Central memory CD8-positive, alpha-beta T cell (primary cell): ENCODE data around the gene CYTIP.

Source experiments
- ATAC-seq: fragments of 150-1000 bp; cut with Tn5 transposase; replicated peaks from 2 replicates; pipeline ENCODE4 v1.10.0; 2022; ENCODE audit warnings: mild to moderate bottlenecking, moderate FRiP score, moderate number of reproducible peaks; ENCODE audit not compliant: poor library complexity, severe bottlenecking; ENCODE audit errors: extremely low read depth
- DNase-seq, 2 donors: peaks; one replicate each; pipeline ENCODE4 v3.0.0; 2021; ENCODE audit warnings: low spot score in 2 of 2
- H3K27ac Mint-ChIP-seq: one replicate; pipeline ENCODE4 v1.8.0; 2022; ENCODE audit warnings: low read depth, mild to moderate bottlenecking, moderate library complexity, mixed read lengths
- H3K27me3 Mint-ChIP-seq: one replicate; pipeline ENCODE4 v1.8.0; 2022; ENCODE audit warnings: mixed read lengths
- H3K36me3 Mint-ChIP-seq: one replicate; pipeline ENCODE4 v1.8.0; 2022; ENCODE audit warnings: mild to moderate bottlenecking, moderate library complexity, mixed read lengths; ENCODE audit not compliant: insufficient read depth
- H3K4me1 Mint-ChIP-seq: one replicate; pipeline ENCODE4 v1.8.0; 2022; ENCODE audit warnings: mixed read lengths
- H3K4me3 Mint-ChIP-seq: one replicate; pipeline ENCODE4 v1.8.0; 2022; ENCODE audit warnings: mild to moderate bottlenecking, moderate library complexity, mixed read lengths
- H3K9me3 Mint-ChIP-seq: one replicate; pipeline ENCODE4 v1.8.0; 2022; ENCODE audit warnings: mixed read lengths

Gene CYTIP

GRCh38 chr2:157475722-157476390, 32.0 kb upstream of the CYTIP start:
- Mint-ChIP-seq H3K4me3 (no peak overlapping the region), H3K27ac (no peak overlapping the region), H3K27me3 (no peaks in the 10 kb centered on the region), H3K4me1 (no peaks in the 10 kb centered on the region), H3K9me3 (no peaks in the 10 kb centered on the region), H3K36me3 (no peaks in the 10 kb centered on the region)
- ATAC-seq (no peak), DNase-seq (no peak)

- Mint-ChIP-seq H3K36me3 (no peaks in the 10 kb centered on the region), H3K9me3 (no peaks in the 10 kb centered on the region), H3K27me3 (no peaks in the 10 kb centered on the region), H3K4me1 (peaks cover 9% of the 10 kb centered on the region), H3K27ac (peak overlapping the region; percentile 12), H3K4me3 (no peak overlapping the region)
- no peak for ATAC-seq
- DNase-seq, result no peak
Measured at GRCh38 chr2:157473581-157473980, 29.7 kb upstream of the CYTIP start.

- Mint-ChIP-seq H3K4me3 (no peak overlapping the region), H3K27ac (peak overlapping the region; percentile 80), H3K27me3 (no peaks in the 10 kb centered on the region), H3K36me3 (no peaks in the 10 kb centered on the region), H3K9me3 (no peaks in the 10 kb centered on the region), H3K4me1 (peaks cover 16% of the 10 kb centered on the region)
- ATAC-seq, result no peak
- DNase-seq, result no peak
Measured at GRCh38 chr2:157471078-157471477, 27.2 kb upstream of the CYTIP start.

DNA sequence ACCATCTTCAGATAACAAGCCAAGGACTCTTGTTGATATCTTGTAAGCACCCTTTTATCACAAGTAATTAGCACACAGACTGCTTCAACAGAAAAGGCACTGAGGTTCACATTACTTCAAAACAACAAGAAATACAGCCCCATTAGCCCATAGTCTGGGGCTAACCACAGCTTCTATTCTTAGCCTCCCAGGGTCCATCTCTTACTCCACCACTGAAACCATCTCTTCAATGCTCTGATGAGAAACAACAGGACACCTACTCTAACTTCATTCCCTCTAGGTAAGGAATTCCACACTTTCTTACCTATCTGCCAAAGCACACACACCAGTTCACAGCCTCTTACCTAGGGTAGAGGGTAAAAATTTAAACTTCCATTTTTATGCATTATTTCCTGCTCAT, 26.4 kb upstream of the CYTIP start:
- Mint-ChIP-seq H3K4me1 (peaks cover 16% of the 10 kb centered on the region), H3K9me3 (no peaks in the 10 kb centered on the region), H3K27ac (peak overlapping the region; percentile 80), H3K36me3 (no peaks in the 10 kb centered on the region), H3K4me3 (no peak overlapping the region), H3K27me3 (no peaks in the 10 kb centered on the region)
- ATAC-seq, result no peak
- DNase-seq, result no peak

DNA sequence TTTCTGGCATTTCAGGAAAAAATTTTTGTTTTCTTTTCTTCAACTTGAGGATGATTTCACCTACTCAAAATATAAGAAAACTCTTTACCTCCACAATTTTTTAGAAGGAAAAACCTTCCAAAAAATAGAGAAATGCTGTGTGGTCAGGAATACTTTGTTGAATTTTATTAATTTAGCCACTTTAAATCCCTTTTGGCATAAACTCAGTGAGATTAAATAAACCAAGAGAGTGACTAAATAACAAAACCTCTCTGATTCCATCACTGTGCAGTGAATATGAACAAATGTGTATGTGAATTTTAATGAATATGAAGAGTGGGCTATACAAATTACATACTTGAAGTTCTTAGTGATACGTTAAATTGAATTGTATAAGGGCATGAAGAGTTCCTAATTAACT, 25.8 kb upstream of the CYTIP start:
- Mint-ChIP-seq H3K9me3 (no peaks in the 10 kb centered on the region), H3K27ac (peak overlapping the region; percentile 80), H3K4me1 (peaks cover 17% of the 10 kb centered on the region), H3K4me3 (no peak overlapping the region), H3K36me3 (no peaks in the 10 kb centered on the region), H3K27me3 (no peaks in the 10 kb centered on the region)
- DNase-seq, result no peak
- ATAC-seq, result no peak

GRCh38 chr2:157468931-157469708, 25.2 kb upstream of the CYTIP start:
- DNase-seq, result no peak

GRCh38 chr2:157466764-157467163, 22.9 kb upstream of the CYTIP start:
- H3K27ac Mint-ChIP-seq, result no peak overlapping the region
- DNase-seq, result no peak
- H3K27me3 Mint-ChIP-seq, result no peaks in the 10 kb centered on the region
- no peaks in the 10 kb centered on the region for H3K9me3 Mint-ChIP-seq
- no peaks in the 10 kb centered on the region for H3K36me3 Mint-ChIP-seq
- H3K4me1 Mint-ChIP-seq, result peaks cover 30% of the 10 kb centered on the region
- no peak for ATAC-seq
- H3K4me3 Mint-ChIP-seq, result no peak overlapping the region

More at GRCh38 chr2:157468931-157469708, 25.2 kb upstream of the CYTIP start:
- H3K4me1 Mint-ChIP-seq, result peaks cover 23% of the 10 kb centered on the region
- ATAC-seq, result peak; percentile 79
- no peak overlapping the region for H3K4me3 Mint-ChIP-seq
- peak overlapping the region; percentile 80 for H3K27ac Mint-ChIP-seq
- no peaks in the 10 kb centered on the region for H3K36me3 Mint-ChIP-seq
- no peaks in the 10 kb centered on the region for H3K27me3 Mint-ChIP-seq
- no peaks in the 10 kb centered on the region for H3K9me3 Mint-ChIP-seq

- Mint-ChIP-seq H3K36me3 (no peaks in the 10 kb centered on the region), H3K27ac (no peak overlapping the region), H3K4me1 (peaks cover 30% of the 10 kb centered on the region), H3K4me3 (no peak overlapping the region), H3K27me3 (no peaks in the 10 kb centered on the region), H3K9me3 (no peaks in the 10 kb centered on the region)
- DNase-seq, result no peak
- ATAC-seq, result no peak
Measured at GRCh38 chr2:157465554-157465953, 21.7 kb upstream of the CYTIP start.

DNA sequence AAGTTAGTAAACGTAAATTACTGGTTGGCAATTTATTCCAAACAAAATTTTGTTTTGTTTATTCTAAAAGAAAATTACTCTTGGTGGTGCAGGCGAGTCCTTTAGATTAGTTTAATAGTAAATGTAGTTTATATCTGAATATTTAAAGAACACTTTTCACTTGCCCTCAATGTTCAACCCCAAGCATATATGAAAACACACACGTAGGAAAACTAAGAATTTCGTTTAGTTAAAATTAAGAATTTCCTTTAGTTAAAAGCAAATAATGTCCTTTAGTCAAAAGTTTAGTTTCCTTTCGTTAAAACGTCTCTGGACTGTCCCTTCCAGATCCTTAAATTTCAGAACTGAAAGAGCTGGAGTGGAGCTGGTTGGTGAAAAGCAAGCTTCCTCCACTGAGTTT, 19.1 kb upstream of the CYTIP start:
- Mint-ChIP-seq H3K36me3 (no peaks in the 10 kb centered on the region), H3K9me3 (no peaks in the 10 kb centered on the region), H3K4me3 (no peak overlapping the region), H3K27ac (no peak overlapping the region), H3K27me3 (no peaks in the 10 kb centered on the region), H3K4me1 (peaks cover 20% of the 10 kb centered on the region)
- DNase-seq, result no peak
- no peak for ATAC-seq

- ATAC-seq (no peak), DNase-seq (no peak)
- H3K27me3 Mint-ChIP-seq, result no peaks in the 10 kb centered on the region
- H3K4me3 Mint-ChIP-seq, result no peak overlapping the region
- no peaks in the 10 kb centered on the region for H3K9me3 Mint-ChIP-seq
- no peak overlapping the region for H3K27ac Mint-ChIP-seq
- peaks cover 14% of the 10 kb centered on the region for H3K4me1 Mint-ChIP-seq
- H3K36me3 Mint-ChIP-seq, result no peaks in the 10 kb centered on the region
Measured at GRCh38 chr2:157460897-157461296, 17.0 kb upstream of the CYTIP start.

GRCh38 chr2:157460384-157460837, 16.5 kb upstream of the CYTIP start:
- H3K4me3 Mint-ChIP-seq, result no peak overlapping the region
- no peaks in the 10 kb centered on the region for H3K36me3 Mint-ChIP-seq
- H3K4me1 Mint-ChIP-seq, result peaks cover 14% of the 10 kb centered on the region
- no peaks in the 10 kb centered on the region for H3K9me3 Mint-ChIP-seq
- ATAC-seq (no peak), DNase-seq (no peak)
- no peak overlapping the region for H3K27ac Mint-ChIP-seq
- no peaks in the 10 kb centered on the region for H3K27me3 Mint-ChIP-seq

- no peaks in the 10 kb centered on the region for H3K27me3 Mint-ChIP-seq
- H3K27ac Mint-ChIP-seq, result no peak overlapping the region
- ATAC-seq (no peak), DNase-seq (no peak)
- no peaks in the 10 kb centered on the region for H3K9me3 Mint-ChIP-seq
- no peak overlapping the region for H3K4me3 Mint-ChIP-seq
- H3K36me3 Mint-ChIP-seq, result no peaks in the 10 kb centered on the region
- H3K4me1 Mint-ChIP-seq, result peaks cover 11% of the 10 kb centered on the region
Measured at GRCh38 chr2:157459486-157459885, 15.6 kb upstream of the CYTIP start.

DNA sequence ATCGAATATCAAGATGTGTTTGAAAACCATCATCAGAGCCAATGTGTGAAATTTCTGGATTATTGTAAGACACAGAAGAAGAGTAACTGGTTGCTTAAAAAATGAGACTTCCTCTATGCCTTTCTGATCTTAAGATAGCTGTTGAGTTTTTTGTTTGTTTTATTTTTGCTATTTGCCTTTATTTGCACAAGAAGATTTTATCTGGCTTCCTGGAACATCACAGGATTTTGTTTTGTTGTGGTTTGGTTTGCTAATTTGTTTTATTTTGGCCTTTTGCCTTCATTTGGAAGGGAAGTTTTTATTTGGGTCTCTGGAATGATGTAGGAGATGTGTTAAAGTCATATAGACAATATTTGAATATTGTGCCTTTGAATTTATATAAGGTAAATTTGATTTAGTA, 3.9 kb upstream of the CYTIP start:
- Mint-ChIP-seq H3K4me3 (peak overlapping the region; percentile 36), H3K9me3 (no peaks in the 10 kb centered on the region), H3K36me3 (peaks cover 16% of the 10 kb centered on the region), H3K4me1 (peaks cover 51% of the 10 kb centered on the region), H3K27me3 (no peaks in the 10 kb centered on the region), H3K27ac (peak overlapping the region; percentile 71)
- no peak for ATAC-seq
- no peak for DNase-seq
